ENCODE data around the gene RNF17.
"Not testable (repeated sequence)": the region's sequence is repeated elsewhere in the genome, so short reads cannot be mapped to it uniquely, and the experiment has no call there.

RNF17 gene

DNA sequence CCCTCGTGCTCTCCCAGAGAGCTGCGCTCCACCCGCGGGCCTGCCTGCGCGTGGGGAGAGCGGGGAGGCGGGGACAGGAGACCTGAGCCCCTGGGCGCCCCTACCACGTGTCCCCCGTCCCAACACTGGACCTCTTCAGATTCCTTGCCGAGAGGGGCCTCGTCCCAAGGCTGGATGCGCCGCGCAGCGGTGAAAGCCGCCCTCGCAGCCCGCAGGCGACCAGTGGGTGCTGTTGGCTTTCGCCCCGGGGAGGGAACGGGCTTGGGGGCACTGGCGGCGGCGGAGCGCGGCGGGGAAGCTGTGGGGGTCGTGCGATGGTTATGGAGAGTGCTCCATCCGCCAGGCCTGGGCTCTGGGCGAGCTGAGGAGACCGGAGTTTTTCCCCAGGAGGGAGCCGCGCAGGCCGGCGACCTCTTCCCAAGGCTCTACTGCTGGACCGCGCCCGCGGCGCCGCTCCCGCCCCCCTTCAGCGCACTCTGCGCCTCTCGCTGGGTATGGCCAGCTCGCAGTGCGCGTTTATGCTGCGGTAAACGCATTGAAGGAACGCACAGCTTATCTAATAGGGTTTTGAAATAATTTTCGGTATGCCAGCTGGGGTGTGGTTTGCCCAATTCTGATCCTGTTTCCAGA lies 17.2 kb upstream of the RNF17 start:
- H3K4me1 ChIP-seq (ENCODE audit: control insufficient read depth, insufficient read depth, low read length), result no peaks in the 10 kb centered on the region
- H3K27me3 ChIP-seq (ENCODE audit: control insufficient read depth, insufficient read depth, low read length), result peaks cover 26% of the 10 kb centered on the region
- no peak overlapping the region for H3K9ac ChIP-seq (ENCODE audit: low read length)
- no peaks in the 10 kb centered on the region for H3K36me3 ChIP-seq (ENCODE audit: control insufficient read depth, insufficient read depth, low read length)
- H3K9me3 ChIP-seq (ENCODE audit: control insufficient read depth, low read length), result no peaks in the 10 kb centered on the region
- H3K4me3 ChIP-seq (ENCODE audit: low read length), result no peak overlapping the region

DNA sequence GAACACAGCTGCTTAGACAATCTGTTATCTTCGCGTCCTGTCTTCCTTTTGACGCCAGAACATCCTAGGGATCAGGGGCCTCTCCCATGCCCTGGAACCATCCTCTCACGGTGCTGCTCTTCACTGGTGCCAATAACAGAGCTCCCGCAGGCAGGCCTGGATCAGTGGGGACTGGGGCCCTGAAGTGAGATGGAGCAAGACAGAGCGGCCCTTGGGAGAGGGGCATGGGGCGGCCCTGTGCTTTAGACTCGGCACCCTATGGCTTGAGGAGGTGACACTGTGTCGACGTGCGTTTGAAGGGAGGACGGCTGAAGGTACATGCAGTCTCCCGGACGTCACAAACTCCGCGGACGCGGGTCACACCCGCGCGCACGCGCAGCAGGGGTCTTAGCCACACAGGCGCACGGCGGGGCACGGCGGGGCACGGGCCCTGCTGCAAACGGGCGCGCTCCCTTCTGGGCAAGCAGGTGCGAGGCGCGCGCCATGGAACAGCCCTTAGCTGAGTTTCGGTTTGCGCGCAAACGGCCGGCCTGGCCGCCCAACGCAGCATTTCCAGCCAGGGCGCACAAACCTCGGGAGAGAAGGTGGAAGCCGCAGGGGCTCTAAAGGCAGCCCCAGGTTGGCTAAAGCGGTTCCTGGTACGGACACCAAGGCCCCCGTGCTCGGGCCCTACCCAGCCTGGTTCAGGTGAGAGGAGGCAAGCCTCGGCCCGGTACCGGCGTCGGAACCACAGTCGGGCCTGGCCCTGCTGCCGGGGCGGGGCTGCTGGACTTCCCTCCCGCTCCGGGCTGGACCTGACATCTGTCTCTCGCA lies 16.5 kb upstream of the RNF17 start:
- Histone ChIP-seq H3K36me3 (ENCODE audit: control insufficient read depth, insufficient read depth, low read length) (no peaks in the 10 kb centered on the region), H3K9ac (ENCODE audit: low read length) (no peak overlapping the region), H3K4me1 (ENCODE audit: control insufficient read depth, insufficient read depth, low read length) (no peaks in the 10 kb centered on the region), H3K27me3 (ENCODE audit: control insufficient read depth, insufficient read depth, low read length) (peaks cover 26% of the 10 kb centered on the region), H3K4me3 (ENCODE audit: low read length) (no peak overlapping the region), H3K9me3 (ENCODE audit: control insufficient read depth, low read length) (no peaks in the 10 kb centered on the region)

GRCh38 chr13:24748061-24748400 lies 15.9 kb upstream of the RNF17 start:
- Histone ChIP-seq H3K9ac (ENCODE audit: low read length) (no peak overlapping the region), H3K4me3 (ENCODE audit: low read length) (no peak overlapping the region), H3K27me3 (ENCODE audit: control insufficient read depth, insufficient read depth, low read length) (peaks cover 26% of the 10 kb centered on the region), H3K4me1 (ENCODE audit: control insufficient read depth, insufficient read depth, low read length) (no peaks in the 10 kb centered on the region), H3K9me3 (ENCODE audit: control insufficient read depth, low read length) (no peaks in the 10 kb centered on the region), H3K36me3 (ENCODE audit: control insufficient read depth, insufficient read depth, low read length) (no peaks in the 10 kb centered on the region)

DNA sequence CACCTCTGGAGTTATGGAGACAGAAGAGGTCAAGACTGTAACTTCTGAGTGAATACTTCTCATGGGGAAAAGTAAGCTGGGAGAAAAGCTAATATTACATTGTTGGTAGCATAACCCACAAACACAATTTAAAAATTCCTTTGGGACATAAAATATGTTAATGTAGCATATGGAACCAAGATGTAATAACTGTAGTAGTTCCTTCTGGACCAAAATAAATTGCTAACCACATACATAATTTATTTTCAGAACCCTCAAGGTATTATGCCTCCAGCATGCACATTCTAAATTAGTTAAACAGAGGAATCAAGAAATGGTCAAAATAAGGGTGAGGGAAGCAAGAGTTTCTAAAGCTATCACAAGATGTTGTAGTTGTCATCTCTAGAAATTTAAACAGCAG lies 4.8 kb upstream of the RNF17 start:
- no peak overlapping the region for H3K9ac ChIP-seq (ENCODE audit: low read length)
- H3K4me1 ChIP-seq (ENCODE audit: control insufficient read depth, insufficient read depth, low read length), result no peaks in the 10 kb centered on the region
- no peaks in the 10 kb centered on the region for H3K36me3 ChIP-seq (ENCODE audit: control insufficient read depth, insufficient read depth, low read length)
- H3K9me3 ChIP-seq (ENCODE audit: control insufficient read depth, low read length), result no peaks in the 10 kb centered on the region
- H3K27me3 ChIP-seq (ENCODE audit: control insufficient read depth, insufficient read depth, low read length), result peaks cover 4% of the 10 kb centered on the region
- H3K4me3 ChIP-seq (ENCODE audit: low read length), result no peak overlapping the region

DNA sequence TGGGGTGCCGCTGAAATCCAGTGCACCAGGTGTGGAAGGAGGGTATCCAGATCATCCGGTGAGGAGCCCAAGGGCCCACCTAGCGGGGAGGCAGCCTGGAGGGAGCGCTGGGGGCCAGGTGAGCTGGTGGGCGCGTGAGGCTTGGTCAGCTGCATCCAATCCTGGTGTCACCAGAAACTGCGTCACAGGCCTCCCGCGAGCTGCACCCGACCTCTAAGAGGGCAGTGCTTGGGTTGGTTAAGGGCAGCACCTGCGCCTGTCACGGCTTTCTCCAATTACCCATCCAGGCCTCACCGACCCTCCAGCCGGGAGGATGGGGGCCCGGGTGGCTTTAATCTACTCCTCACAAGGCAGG lies 284 bp downstream of the RNF17 start:
- no peak overlapping the region for H3K4me3 ChIP-seq (ENCODE audit: low read length)
- no peaks in the 10 kb centered on the region for H3K36me3 ChIP-seq (ENCODE audit: control insufficient read depth, insufficient read depth, low read length)
- no peaks in the 10 kb centered on the region for H3K4me1 ChIP-seq (ENCODE audit: control insufficient read depth, insufficient read depth, low read length)
- H3K27me3 ChIP-seq (ENCODE audit: control insufficient read depth, insufficient read depth, low read length), result no peaks in the 10 kb centered on the region
- H3K9me3 ChIP-seq (ENCODE audit: control insufficient read depth, low read length), result no peaks in the 10 kb centered on the region
- H3K9ac ChIP-seq (ENCODE audit: low read length), result no peak overlapping the region

- no peaks in the 10 kb centered on the region for H3K36me3 ChIP-seq (ENCODE audit: control insufficient read depth, insufficient read depth, low read length)
- no peak overlapping the region for H3K4me3 ChIP-seq (ENCODE audit: low read length)
- H3K9ac ChIP-seq (ENCODE audit: low read length), result no peak overlapping the region
- H3K27me3 ChIP-seq (ENCODE audit: control insufficient read depth, insufficient read depth, low read length), result no peaks in the 10 kb centered on the region
- no peaks in the 10 kb centered on the region for H3K9me3 ChIP-seq (ENCODE audit: control insufficient read depth, low read length)
- no peaks in the 10 kb centered on the region for H3K4me1 ChIP-seq (ENCODE audit: control insufficient read depth, insufficient read depth, low read length)
Measured at GRCh38 chr13:24777171-24777570, 13.2 kb downstream of the RNF17 start.

DNA sequence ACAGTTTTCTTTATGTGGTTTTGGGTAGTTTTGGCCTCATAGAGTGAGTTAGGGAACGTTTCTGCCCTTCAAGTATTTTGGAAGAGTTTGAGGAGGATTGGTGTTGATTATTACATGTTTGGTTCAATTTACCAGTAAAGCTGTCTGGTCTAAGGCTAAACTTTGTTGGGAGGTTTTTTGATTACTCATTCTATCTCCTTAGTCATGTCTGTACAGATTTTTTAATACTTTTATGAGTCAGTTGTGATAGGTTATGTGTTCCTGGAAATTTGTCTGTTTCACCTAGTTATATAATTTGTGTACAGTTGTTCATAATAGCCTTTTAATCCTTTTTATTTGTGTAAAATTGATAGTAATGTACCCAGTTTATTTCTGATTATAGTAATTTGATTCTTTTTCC lies 20.4 kb downstream of the RNF17 start:
- Histone ChIP-seq H3K4me1 (ENCODE audit: control insufficient read depth, insufficient read depth, low read length) (no peaks in the 10 kb centered on the region), H3K9me3 (ENCODE audit: control insufficient read depth, low read length) (no peaks in the 10 kb centered on the region), H3K27me3 (ENCODE audit: control insufficient read depth, insufficient read depth, low read length) (no peaks in the 10 kb centered on the region), H3K36me3 (ENCODE audit: control insufficient read depth, insufficient read depth, low read length) (no peaks in the 10 kb centered on the region), H3K9ac (ENCODE audit: low read length) (no peak overlapping the region), H3K4me3 (ENCODE audit: low read length) (no peak overlapping the region)

DNA sequence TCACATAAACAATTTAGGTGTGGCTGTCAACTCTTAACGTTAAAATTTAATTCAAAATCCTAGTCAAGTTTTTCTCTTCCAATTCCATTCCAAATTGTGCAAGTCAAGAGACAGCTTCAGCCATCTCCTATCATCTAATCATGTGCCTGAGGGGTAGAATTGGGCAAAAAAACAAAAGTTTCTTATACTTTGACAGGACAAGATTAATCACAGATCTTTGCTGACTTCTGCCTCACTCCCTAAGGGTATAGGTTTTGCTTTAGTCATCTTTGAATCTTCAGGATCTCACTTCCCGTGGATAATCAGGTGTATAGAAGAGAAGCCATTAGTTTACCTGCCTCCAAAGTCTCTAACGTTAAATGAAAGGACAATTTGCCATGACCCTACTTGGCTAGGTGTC lies 24.6 kb downstream of the RNF17 start:
- H3K27me3 ChIP-seq (ENCODE audit: control insufficient read depth, insufficient read depth, low read length), result no peaks in the 10 kb centered on the region
- H3K4me1 ChIP-seq (ENCODE audit: control insufficient read depth, insufficient read depth, low read length), result no peaks in the 10 kb centered on the region
- no peak overlapping the region for H3K4me3 ChIP-seq (ENCODE audit: low read length)
- no peaks in the 10 kb centered on the region for H3K9me3 ChIP-seq (ENCODE audit: control insufficient read depth, low read length)
- no peaks in the 10 kb centered on the region for H3K36me3 ChIP-seq (ENCODE audit: control insufficient read depth, insufficient read depth, low read length)
- no peak overlapping the region for H3K9ac ChIP-seq (ENCODE audit: low read length)

DNA sequence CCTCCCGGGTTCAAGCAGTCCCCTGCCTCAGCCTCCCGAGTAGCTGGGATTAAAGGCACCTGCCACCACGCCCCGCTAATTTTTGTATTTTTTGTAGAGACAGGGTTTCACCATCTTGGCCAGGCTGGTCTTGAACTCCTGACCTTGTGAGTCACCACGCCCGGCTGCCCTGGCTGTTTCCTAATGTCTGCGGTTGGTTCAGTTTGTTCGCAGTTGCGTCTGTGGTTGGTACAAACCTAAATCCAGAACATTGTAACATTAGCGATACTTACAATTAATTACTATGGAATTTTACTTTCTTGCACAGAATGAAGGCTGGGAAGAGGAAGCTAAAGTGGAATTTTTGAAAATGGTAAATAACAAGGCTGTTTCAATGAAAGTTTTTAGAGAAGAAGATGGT lies 38.1 kb downstream of the RNF17 start:
- Histone ChIP-seq H3K36me3 (ENCODE audit: control insufficient read depth, insufficient read depth, low read length) (no peaks in the 10 kb centered on the region), H3K4me1 (ENCODE audit: control insufficient read depth, insufficient read depth, low read length) (no peaks in the 10 kb centered on the region), H3K9ac (ENCODE audit: low read length) (no peak overlapping the region), H3K9me3 (ENCODE audit: control insufficient read depth, low read length) (no peaks in the 10 kb centered on the region), H3K4me3 (ENCODE audit: low read length) (no peak overlapping the region), H3K27me3 (ENCODE audit: control insufficient read depth, insufficient read depth, low read length) (no peaks in the 10 kb centered on the region)

DNA sequence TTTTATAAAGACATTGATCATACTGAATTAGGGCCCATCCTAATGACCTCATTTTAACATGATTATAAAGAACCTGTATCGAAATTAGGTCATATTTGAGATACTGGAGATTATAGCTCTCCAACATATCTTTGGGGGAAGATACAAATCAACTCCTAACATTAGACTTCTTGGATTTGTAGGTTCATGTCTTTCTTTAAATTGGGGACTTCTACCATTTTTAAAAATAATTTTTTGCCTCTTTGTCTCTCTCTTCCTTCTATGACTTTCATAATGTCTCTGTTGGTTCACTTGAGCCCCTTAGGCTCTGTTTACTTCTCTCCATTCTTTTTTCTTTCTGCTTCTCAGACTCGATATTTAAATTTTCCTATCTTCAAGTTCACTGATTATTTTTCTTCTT lies 57.2 kb downstream of the RNF17 start:
- Histone ChIP-seq H3K4me3 (ENCODE audit: low read length) (no peak overlapping the region), H3K9me3 (ENCODE audit: control insufficient read depth, low read length) (no peaks in the 10 kb centered on the region), H3K36me3 (ENCODE audit: control insufficient read depth, insufficient read depth, low read length) (no peaks in the 10 kb centered on the region), H3K27me3 (ENCODE audit: control insufficient read depth, insufficient read depth, low read length) (no peaks in the 10 kb centered on the region), H3K4me1 (ENCODE audit: control insufficient read depth, insufficient read depth, low read length) (no peaks in the 10 kb centered on the region), H3K9ac (ENCODE audit: low read length) (no peak overlapping the region)

- H3K36me3 ChIP-seq (ENCODE audit: control insufficient read depth, insufficient read depth, low read length), result no peaks in the 10 kb centered on the region
- H3K4me3 ChIP-seq (ENCODE audit: low read length), result no peak overlapping the region
- no peaks in the 10 kb centered on the region for H3K4me1 ChIP-seq (ENCODE audit: control insufficient read depth, insufficient read depth, low read length)
- no peak overlapping the region for H3K9ac ChIP-seq (ENCODE audit: low read length)
- no peaks in the 10 kb centered on the region for H3K27me3 ChIP-seq (ENCODE audit: control insufficient read depth, insufficient read depth, low read length)
- no peaks in the 10 kb centered on the region for H3K9me3 ChIP-seq (ENCODE audit: control insufficient read depth, low read length)
Measured at GRCh38 chr13:24822640-24823039, 58.7 kb downstream of the RNF17 start.

GRCh38 chr13:24823122-24823710 lies 59.2 kb downstream of the RNF17 start:
- H3K27me3 ChIP-seq (ENCODE audit: control insufficient read depth, insufficient read depth, low read length); H3K4me3 ChIP-seq (ENCODE audit: low read length); H3K36me3 ChIP-seq (ENCODE audit: control insufficient read depth, insufficient read depth, low read length); H3K9me3 ChIP-seq (ENCODE audit: control insufficient read depth, low read length); H3K4me1 ChIP-seq (ENCODE audit: control insufficient read depth, insufficient read depth, low read length); H3K9ac ChIP-seq (ENCODE audit: low read length): not testable (repeated sequence)
